HG03139 (cell line): Measurements from ENCODE around the gene RAD51AP2.

Experiments used
- ATAC-seq: cut with Tn5 transposase; IDR thresholded peaks from one replicate; pipeline ENCODE4 v1.9.1; 2021; ENCODE audit not compliant: unreplicated experiment

The RAD51AP2 gene

GRCh38 chr2:17470855-17471641, 47.2 kb downstream of the RAD51AP2 start:
- ATAC-seq: no peak

DNA sequence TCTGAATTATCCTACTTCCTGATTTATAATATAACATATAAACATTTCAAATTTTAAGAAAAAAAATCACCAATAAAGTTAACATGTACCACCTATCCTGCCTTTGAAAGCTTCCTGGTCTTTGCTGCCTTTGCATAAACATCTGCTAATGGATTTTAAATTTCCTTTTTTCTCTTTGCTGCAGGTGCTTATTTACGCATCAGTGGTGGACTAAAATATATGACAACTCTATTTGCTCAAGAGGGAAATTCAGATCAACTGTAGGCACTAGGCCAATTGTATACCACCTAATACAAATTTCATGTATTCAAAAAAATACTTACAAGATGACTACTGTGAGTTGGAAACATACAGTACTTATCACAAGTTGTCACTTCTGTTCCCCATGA, 57.2 kb downstream of the RAD51AP2 start:
- no peak for ATAC-seq
